Upper lobe of right lung (tissue), 1 donor: ENCODE data around the gene CSPG4. TPM values are rescaled to one million over a fixed set of nuclear protein-coding genes. Genes with fewer than 3 reads are reported as not detected.
"Not testable (repeated sequence)": the region's sequence is repeated elsewhere in the genome, so short reads cannot be mapped to it uniquely, and the experiment has no call there.

Experiments used
- ATAC-seq: fragments of 200-7000 bp; cut with Tn5 transposase; one replicate; pipeline ENCODE4 v1.9.1; 2020; ENCODE audit warnings: mild to moderate bottlenecking, moderate library complexity
- DNase-seq: peaks from one replicate; pipeline ENCODE4 v3.0.0-alpha.2; 2020
- H3K27ac ChIP-seq: fragments of 200-600 bp; one replicate; pipeline ENCODE4 v1.8.0; 2022
- H3K27me3 ChIP-seq: fragments of 200-600 bp; one replicate; pipeline ENCODE4 v1.8.0; 2022; ENCODE audit warnings: mild to moderate bottlenecking
- H3K36me3 ChIP-seq: fragments of 200-600 bp; one replicate; pipeline ENCODE4 v1.8.0; 2022
- H3K4me1 ChIP-seq: fragments of 200-600 bp; one replicate; pipeline ENCODE4 v1.8.0; 2022
- H3K4me3 ChIP-seq: fragments of 200-600 bp; one replicate; pipeline ENCODE4 v1.8.0; 2022; ENCODE audit warnings: mild to moderate bottlenecking
- H3K9me3 ChIP-seq: fragments of 200-600 bp; one replicate; pipeline ENCODE4 v1.8.0; 2022
- intact Hi-C: fragments of 100-400 bp; cut with DNase I; formaldehyde crosslinking; loops from one replicate; pipeline ENCODE4 v1.11.0; 2022
- total RNA-seq: library from RNA; stranded (reverse); fragmentation: NEBNext Ultra II Directional; extraction: Animal tissue kit (Norgen Biotek cat#: 25700); gene quantifications from one replicate; pipeline ENCODE4 v1.2.1, GENCODE V29; 2021
- TF ChIP-seq, protein P1 (sequence below): fragments of 200-600 bp; IDR thresholded peaks from one replicate; pipeline ENCODE4 v1.8.0; 2022; ENCODE audit warnings: antibody characterized with exemption
- donor health status: DM: no; HTN: yes; CAD: no; lungs with severe emphysema.

Gene CSPG4
- total RNA-seq, 1 donor from 2014 or later, result 12.6 TPM

DNA sequence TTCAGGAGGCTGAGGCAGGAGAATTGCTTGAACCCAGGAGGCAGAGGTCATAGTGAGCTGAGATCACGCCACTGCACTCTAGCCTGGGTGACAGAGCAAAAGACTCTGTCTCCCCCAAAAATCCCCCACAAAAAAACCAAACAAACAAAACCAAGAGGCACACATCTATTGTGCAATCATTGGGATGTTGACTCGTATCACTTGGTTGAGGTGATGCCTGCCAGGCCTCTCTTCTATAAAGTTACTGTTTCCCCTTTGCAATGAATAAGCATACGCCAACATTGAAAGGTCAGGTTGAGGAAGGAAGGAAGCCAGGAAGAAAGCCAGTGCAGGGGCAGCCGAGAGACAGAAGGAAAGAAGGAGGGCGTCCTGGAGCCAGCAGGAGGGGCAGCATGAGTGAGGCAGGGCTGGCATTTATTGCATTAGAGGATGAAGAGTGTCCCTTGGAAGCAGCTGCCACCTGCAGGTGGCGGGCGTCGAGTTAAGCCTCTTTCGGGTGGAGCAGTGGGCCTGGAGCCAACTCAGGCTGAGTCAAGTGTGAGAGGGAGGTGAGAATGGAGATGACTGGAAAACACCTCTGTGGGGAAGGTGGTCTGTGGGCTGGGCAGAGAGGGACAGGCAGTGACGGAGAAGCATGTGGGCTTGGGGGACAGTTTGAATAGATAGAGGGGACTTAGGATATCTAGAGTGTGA lies 8.3 kb upstream of the CSPG4 start:
- DNase-seq, result peak; percentile 80
- peak; percentile 6 for ATAC-seq
- Histone ChIP-seq H3K4me1 (peaks cover 7% of the 10 kb centered on the region), H3K27me3 (no peaks in the 10 kb centered on the region), H3K36me3 (no peaks in the 10 kb centered on the region), H3K4me3 (no peak overlapping the region), H3K27ac (no peak overlapping the region), H3K9me3 (no peaks in the 10 kb centered on the region)
- intact Hi-C loops, result no loop called here
- TF ChIP-seq, protein P1, sequence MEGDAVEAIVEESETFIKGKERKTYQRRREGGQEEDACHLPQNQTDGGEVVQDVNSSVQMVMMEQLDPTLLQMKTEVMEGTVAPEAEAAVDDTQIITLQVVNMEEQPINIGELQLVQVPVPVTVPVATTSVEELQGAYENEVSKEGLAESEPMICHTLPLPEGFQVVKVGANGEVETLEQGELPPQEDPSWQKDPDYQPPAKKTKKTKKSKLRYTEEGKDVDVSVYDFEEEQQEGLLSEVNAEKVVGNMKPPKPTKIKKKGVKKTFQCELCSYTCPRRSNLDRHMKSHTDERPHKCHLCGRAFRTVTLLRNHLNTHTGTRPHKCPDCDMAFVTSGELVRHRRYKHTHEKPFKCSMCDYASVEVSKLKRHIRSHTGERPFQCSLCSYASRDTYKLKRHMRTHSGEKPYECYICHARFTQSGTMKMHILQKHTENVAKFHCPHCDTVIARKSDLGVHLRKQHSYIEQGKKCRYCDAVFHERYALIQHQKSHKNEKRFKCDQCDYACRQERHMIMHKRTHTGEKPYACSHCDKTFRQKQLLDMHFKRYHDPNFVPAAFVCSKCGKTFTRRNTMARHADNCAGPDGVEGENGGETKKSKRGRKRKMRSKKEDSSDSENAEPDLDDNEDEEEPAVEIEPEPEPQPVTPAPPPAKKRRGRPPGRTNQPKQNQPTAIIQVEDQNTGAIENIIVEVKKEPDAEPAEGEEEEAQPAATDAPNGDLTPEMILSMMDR, result peak; percentile 21

DNA sequence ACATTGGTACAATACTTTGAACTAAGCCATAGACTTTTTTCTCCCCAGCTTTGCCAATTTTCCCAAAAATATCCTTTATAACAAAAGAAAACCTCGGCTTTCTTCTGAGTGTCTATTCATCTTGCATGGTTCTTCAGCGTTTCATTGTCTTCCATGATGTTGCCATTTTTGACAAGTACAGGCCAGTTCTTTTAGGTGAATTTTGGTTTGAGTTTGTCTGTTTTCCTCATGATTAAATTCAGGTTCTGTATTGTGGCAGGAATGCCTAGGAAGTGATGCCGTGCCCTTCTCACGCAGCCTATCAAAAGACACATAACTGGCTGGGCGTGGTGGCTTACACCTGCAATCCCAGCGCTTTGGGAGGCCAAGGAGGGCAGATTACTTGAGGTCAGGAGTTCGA lies 7.6 kb upstream of the CSPG4 start:
- Histone ChIP-seq H3K4me1 (peaks cover 10% of the 10 kb centered on the region), H3K27ac (no peak overlapping the region)
- no peak for DNase-seq

DNA sequence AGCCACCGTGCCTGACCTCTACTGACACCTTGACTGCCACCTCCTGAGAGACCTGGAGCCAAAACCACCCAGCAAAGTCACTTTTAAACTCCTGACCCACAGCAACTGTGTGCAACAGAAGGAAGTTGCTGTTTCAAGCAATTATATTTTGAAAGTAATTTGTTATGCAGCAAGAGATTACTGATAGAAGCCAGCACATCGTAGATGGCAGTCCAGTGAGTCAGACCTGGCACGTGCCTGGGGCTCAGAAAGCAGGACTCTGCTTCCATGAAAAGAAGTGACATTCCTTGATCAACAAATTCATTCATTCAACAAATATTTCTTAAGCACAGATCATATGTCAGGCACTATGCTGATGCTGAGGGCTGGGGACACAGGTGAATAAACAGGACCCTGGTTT lies 5.7 kb upstream of the CSPG4 start:
- Histone ChIP-seq H3K27me3 (no peaks in the 10 kb centered on the region), H3K36me3 (no peaks in the 10 kb centered on the region), H3K4me3 (no peak overlapping the region), H3K9me3 (no peaks in the 10 kb centered on the region), H3K4me1 (peaks cover 6% of the 10 kb centered on the region), H3K27ac (no peak overlapping the region)
- DNase-seq (no peak), ATAC-seq (no peak)
- TF ChIP-seq, protein P1, result no peak
- intact Hi-C loops, result no loop called here

More for the DNA sequence above, 7.6 kb upstream of the CSPG4 start:
- Histone ChIP-seq H3K4me3 (no peak overlapping the region), H3K27me3 (no peaks in the 10 kb centered on the region), H3K36me3 (no peaks in the 10 kb centered on the region), H3K9me3 (no peaks in the 10 kb centered on the region)
- TF ChIP-seq, protein P1, result no peak
- no peak for ATAC-seq
- intact Hi-C loops, result no loop called here

DNA sequence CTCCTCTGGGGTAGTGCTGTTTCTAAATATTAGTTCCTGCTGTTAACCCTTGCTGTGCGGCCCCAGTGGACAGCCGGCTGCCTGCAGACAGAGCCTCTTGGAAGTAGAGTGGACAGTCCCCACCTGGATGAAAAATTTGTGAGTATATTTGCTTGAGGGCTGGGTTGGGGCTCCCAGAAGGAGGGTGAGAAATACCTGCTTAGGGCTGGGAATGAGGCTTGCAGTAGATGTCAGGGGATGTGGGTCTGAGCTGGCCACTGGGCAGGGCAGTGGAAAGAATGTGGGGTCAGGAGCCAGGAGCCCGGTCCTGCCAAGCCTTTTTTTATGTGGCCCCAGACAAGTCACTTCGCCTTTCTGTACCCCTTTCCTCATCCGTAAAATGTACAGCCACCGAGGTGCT lies 4.4 kb upstream of the CSPG4 start:
- H3K27ac ChIP-seq, H3K36me3 ChIP-seq, H3K4me3 ChIP-seq, DNase-seq, H3K9me3 ChIP-seq, H3K4me1 ChIP-seq, H3K27me3 ChIP-seq, intact Hi-C loops: not testable (repeated sequence)
- ATAC-seq, result peak; percentile 2

DNA sequence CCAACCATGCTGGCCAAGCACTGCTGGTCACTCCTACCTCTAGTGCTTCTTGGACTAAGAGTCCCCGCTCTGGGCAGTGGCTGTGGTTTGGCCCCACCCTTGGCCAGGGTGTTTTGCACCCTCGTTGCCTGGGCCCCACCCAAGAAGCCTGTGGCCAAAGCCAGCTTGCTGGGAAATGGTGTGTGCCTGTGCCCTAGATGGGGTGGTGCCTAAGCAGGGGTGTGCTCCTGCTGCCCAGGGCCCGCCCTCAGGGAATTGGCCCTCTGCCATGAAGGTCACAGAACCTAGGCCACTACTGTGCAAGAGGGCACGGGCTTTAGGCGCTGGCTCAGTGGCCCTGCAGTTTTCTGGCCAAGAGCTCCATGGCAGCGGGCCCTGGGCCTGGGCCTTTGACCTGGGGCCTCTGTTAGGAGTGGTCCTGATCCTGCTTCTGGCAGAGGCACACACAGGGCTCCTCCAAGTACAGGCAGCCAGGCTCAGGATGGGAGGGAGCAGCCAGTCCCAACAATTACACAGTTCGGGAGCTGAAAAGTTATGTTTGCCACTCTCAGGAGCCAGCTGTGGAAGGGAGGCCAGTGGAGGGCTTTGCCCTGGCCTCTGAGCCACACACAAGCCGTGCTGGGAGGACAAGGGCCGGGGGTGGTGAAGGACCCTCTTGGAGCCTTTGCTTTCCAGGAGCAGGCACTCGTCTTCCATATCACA lies 3.8 kb upstream of the CSPG4 start:
- H3K27ac ChIP-seq, H3K9me3 ChIP-seq, H3K36me3 ChIP-seq, H3K27me3 ChIP-seq, H3K4me1 ChIP-seq, H3K4me3 ChIP-seq, DNase-seq, intact Hi-C loops: not testable (repeated sequence)
- ATAC-seq, result peak; percentile 73

DNA sequence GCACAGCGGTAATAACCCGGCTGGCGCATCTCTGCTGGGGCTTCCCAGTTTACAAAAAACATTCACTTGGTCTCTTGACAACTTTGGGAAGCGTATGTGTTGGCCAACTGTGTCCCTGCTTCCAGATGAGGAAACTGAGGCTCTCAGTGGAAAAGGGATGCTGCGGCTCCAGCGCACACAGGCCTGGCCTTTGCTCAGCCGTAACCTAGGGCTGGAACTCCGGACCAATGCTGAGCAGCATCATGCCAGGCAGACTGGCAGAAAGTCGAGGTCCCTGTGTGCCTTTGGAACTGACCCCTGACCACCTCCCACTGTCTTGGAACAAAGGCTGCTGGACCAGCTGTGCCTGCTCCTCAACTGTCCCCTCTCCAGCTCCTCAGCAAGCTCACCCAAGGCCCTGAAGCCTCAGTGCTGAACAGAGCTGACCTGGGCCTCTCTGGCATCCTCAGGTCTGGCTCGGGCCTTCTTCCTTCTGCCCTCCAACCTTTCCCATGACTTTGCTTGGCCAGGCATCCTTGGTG lies 2.7 kb upstream of the CSPG4 start:
- H3K27me3 ChIP-seq, DNase-seq, H3K4me3 ChIP-seq, intact Hi-C loops, H3K4me1 ChIP-seq, ATAC-seq, H3K27ac ChIP-seq, H3K36me3 ChIP-seq, H3K9me3 ChIP-seq: not testable (repeated sequence)

DNA sequence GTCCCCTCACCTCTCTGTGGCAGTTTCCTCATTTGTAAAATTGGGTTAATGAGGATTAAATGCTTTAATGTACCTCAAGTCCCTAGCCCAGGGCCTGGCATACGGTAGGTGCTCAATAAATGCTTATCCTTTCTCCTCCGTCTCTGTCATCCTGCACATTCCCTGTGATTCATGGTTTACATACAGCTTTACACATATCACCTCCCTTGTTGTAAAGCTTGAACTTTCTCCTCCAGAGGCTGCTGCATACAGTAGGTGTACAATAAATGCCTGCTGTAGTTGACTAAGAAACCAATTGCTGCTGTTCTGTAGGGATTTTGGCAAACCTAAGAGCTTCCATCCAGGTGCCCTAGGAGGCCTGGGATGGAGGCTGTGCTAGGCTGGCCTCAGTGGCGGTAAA lies 1.5 kb upstream of the CSPG4 start:
- Histone ChIP-seq H3K9me3 (no peaks in the 10 kb centered on the region), H3K27me3 (peaks cover 8% of the 10 kb centered on the region), H3K27ac (no peak overlapping the region), H3K4me1 (peaks cover 3% of the 10 kb centered on the region), H3K4me3 (no peak overlapping the region), H3K36me3 (no peaks in the 10 kb centered on the region)
- intact Hi-C loops, result no loop called here
- ATAC-seq (no peak), DNase-seq (no peak)
- TF ChIP-seq, protein P1, result no peak
